Measurements from ENCODE around the gene SMARCA2.

The SMARCA2 gene

DNA sequence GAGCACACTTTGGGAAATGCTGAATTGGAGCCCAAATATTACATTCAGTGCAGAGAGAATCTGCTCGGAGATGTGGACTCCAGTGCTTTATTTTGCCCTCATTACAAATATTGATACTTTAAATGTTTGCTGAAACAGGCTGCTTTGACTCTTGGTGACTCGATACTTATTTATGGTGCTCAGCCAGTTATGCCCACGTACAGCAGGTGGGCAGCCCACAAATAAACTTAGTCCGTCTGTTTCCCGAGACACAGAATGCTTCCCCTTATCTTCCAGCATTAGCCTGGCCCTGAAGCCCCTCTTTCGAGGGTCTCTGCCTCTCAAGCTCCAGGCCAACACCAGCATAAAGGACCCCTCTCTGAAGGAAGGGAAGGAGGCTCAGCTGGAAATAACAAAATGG is 158.7 kb downstream of the SMARCA2 start:
- no peak for TF ChIP-seq ZFX (IDR thresholded peaks at IDR 0.05; ENCODE audit: borderline replicate concordance)
- TF ChIP-seq, protein P1, sequence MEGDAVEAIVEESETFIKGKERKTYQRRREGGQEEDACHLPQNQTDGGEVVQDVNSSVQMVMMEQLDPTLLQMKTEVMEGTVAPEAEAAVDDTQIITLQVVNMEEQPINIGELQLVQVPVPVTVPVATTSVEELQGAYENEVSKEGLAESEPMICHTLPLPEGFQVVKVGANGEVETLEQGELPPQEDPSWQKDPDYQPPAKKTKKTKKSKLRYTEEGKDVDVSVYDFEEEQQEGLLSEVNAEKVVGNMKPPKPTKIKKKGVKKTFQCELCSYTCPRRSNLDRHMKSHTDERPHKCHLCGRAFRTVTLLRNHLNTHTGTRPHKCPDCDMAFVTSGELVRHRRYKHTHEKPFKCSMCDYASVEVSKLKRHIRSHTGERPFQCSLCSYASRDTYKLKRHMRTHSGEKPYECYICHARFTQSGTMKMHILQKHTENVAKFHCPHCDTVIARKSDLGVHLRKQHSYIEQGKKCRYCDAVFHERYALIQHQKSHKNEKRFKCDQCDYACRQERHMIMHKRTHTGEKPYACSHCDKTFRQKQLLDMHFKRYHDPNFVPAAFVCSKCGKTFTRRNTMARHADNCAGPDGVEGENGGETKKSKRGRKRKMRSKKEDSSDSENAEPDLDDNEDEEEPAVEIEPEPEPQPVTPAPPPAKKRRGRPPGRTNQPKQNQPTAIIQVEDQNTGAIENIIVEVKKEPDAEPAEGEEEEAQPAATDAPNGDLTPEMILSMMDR (IDR thresholded peaks at IDR 0.05) = no peak
- no peak overlapping the region for H3K27ac ChIP-seq

DNA sequence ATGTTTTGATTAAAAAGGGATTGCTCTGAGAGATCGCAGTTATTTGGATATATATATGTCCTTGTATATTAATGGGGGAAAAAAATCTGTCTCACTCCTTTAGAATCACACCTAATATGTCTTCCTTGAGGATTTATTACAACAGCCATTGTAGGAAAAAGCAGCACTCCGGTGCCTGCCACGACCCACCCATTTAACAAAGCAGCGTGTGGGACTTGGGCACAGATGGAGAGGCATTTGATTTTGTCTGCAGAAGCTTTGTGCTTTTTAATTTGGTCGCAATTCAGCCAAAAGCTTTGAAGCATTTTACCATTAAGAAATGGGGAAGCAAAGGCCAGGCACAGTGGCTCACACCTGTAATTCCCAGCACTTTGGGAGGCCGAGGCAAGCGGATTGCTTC is 159.2 kb downstream of the SMARCA2 start:
- no peak for TF ChIP-seq ZFX (IDR thresholded peaks at IDR 0.05; ENCODE audit: borderline replicate concordance)
- TF ChIP-seq, protein P1 (IDR thresholded peaks at IDR 0.05) = no peak

DNA sequence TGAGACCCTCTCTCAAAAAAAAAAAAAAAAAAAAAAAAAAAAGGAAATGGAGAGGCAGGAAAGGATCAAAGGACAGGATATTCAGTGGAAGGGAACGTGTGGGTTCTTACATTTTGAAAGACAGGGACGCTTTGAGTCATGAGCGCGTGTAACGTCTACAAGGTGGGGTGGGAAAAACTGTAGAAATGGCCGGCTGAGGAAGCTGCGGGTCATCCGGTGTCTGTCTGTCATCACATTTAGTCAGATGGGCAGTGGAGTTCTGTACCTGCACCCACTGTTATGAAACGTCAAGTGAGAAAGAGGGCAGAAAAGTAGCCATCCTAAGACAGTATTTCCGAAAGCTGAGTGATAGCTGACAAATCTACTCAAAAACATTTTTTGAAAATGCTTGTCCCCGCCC is 159.8 kb downstream of the SMARCA2 start:
- TF ChIP-seq ZFX (IDR thresholded peaks at IDR 0.05; ENCODE audit: borderline replicate concordance) = no peak
- TF ChIP-seq, protein P1 (IDR thresholded peaks at IDR 0.05) = no peak
- H3K27ac ChIP-seq = no peak overlapping the region

More for the DNA sequence above, 159.2 kb downstream of the SMARCA2 start:
- H3K27ac ChIP-seq = no peak overlapping the region

DNA sequence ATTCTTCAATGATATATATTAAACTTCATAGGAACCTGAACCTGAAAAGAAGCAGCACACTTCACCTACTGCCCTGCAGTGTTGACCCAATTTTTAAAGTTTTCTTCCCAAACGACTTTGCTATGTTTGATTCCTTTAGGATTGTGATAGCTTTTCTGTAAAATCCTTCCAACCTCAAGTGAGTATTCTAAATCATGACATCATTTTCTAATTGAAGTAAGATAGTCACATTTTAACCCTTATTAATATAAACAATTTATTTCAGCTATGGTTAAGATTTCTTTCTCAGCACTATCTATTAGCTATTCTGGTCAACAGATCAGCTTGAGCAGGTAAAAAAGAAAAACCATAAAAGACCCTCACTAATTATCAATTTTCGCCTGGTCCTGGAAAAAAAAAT is 162.0 kb downstream of the SMARCA2 start:
- TF ChIP-seq, protein P1 (IDR thresholded peaks at IDR 0.05) = no peak
- no peak for TF ChIP-seq ZFX (IDR thresholded peaks at IDR 0.05; ENCODE audit: borderline replicate concordance)
- no peak overlapping the region for H3K27ac ChIP-seq

DNA sequence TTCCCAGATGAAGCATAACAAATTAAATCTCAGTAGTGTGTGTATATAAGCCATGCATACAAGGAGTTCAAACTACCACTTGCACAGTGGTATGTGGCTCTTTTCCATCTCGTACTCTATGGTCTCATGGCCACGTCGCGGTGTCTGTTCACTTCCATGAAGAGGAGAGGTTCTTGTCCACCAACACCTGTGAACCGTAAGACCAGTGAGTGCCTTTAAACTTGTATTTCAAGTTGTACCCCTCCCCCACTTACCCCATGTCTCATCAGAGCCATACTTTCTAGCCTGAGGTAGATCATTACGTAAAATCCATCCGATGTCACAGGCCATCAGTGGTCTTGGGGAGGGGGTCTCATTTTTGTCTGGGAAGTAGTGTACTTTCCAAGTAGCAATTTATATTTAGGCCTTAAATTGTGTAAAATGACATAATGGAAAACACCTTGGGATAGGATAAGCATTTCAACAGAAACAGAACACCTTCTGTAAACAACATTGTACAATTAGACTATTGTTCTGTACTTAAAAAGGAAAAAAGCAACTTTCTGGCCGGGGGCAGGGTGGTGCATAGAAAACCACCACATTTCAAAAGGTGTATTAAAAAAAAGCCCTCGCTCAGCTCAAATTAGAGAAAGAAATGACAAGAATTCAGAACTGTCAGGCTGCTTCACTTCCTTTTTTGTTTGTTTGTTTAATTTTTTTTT is 163.0 kb downstream of the SMARCA2 start:
- no peak overlapping the region for H3K27ac ChIP-seq
- no peak for TF ChIP-seq ZFX (IDR thresholded peaks at IDR 0.05; ENCODE audit: borderline replicate concordance)
- TF ChIP-seq, protein P1 (IDR thresholded peaks at IDR 0.05) = no peak

DNA sequence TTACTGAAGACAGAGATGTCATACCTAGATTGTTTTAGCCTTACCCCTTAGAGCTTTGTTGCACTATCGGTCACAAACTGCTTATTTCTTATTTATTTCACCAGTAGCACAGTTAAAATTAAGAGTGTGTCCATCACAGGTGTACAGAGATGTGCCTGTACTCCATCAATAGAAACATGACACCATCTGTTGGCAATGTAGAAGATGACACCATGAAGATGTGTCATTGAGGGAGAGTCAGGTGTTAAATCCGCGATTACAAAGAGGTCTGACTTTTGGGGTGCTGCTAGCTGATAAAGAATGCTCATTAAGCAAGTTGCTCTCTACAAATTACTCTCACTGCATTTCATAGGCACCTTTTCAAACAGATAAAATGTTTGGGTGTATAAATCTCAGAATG is 164.4 kb downstream of the SMARCA2 start:
- TF ChIP-seq, protein P1 (IDR thresholded peaks at IDR 0.05) = no peak
- no peak for TF ChIP-seq ZFX (IDR thresholded peaks at IDR 0.05; ENCODE audit: borderline replicate concordance)
- no peak overlapping the region for H3K27ac ChIP-seq

DNA sequence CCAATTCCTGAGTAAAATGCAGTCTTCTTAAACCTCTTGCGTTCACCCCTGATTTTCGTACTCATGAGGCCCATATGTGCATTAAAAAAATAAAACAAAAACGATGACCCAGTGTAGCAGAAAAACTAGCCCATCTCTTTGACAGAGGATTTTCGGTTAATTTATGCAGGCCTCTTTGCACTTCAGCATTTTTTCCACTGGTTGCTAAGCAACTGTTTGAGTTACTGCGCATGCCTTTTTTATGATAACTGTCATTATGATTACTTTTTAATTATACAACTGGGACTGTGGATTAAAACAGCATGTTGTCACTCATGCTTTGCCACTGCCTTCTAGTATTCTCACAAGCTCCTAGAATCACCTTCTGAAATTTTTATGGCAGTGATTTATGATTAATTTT is 165.0 kb downstream of the SMARCA2 start:
- TF ChIP-seq ZFX (IDR thresholded peaks at IDR 0.05; ENCODE audit: borderline replicate concordance) = no peak
- TF ChIP-seq, protein P1 (IDR thresholded peaks at IDR 0.05) = no peak
- no peak overlapping the region for H3K27ac ChIP-seq
